Left hindlimb (tissue), 1 donor: ENCODE results near the gene CERKL.

Source experiments
- DNase-seq: peaks from one replicate; pipeline ENCODE4 v3.0.0-alpha.2; 2018

CERKL gene

DNA sequence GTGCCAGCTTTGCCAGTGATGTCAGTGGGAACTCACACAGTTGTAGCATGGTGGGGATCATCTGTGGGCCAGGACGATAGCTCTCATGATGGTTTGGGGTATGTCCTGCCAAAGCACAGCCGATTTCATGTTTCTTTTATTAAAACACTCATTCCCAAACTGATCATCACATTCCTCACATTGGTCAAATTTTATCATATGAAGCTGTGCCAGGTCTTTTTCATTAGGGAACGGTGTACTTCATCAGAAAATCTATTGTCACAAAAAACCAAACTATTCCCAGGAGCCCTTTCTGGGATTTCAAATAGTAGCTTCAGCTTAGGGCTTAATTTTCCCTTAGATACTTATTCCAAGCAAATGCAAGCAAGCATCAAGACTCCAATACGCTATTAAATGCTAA is 157.7 kb downstream of the CERKL start:
- no peak for DNase-seq
